ENCODE data around the gene MACROD2. TPM values are rescaled to one million over a fixed set of nuclear protein-coding genes. Genes with fewer than 3 reads are reported as not detected.

The MACROD2 gene
- total RNA-seq, 1 experiment from 2014 or later = 1.6 TPM

DNA sequence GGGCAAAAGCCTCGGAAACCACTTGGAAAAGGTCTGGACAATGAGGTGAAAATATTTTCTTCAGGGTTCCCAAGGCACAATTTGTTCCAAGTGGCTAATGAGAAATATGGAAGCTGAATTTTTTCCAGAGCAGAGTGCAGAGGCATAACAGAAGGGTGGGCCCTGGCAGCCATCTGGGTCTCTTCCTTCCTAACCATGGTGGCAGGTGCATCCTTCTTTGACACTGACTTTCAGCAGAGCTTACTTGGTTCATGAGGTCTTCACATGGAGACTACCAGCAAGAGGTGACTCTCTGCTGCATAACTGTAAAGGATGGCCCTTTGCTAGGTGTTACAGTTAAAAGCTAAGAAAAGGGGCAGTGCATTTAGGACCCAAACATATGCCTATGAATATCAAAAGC is 2055.1 kb downstream of the MACROD2 start:
- no CpG with 5 or more reads among the region's 1 CpG for WGBS (ENCODE audit: extremely low coverage, insufficient read length, low lambda C conversion rate)
- Histone ChIP-seq H4K5ac (ENCODE audit: insufficient read length, low read depth, low read length) (no peak overlapping the region), H2AFZ (ENCODE audit: low read length) (no peak overlapping the region), H2BK5ac (ENCODE audit: insufficient read length, low read length) (no peak overlapping the region), H3T11ph (ENCODE audit: low read length) (no peak overlapping the region), H3K4me1 (ENCODE audit: insufficient read depth, low read length) (no peaks in the 10 kb centered on the region), H3K14ac (ENCODE audit: insufficient read depth, low read length) (no peak overlapping the region), H3K27ac (ENCODE audit: insufficient read length, low read depth, low read length) (no peak overlapping the region), H3K23ac (ENCODE audit: insufficient read length, low read depth, low read length) (no peak overlapping the region), H4K91ac (ENCODE audit: insufficient read length, low read depth, low read length) (no peak overlapping the region), H3K18ac (ENCODE audit: insufficient read length, low read depth, low read length) (no peak overlapping the region), H3K9ac (ENCODE audit: extremely low read depth, insufficient read length, low read length) (no peak overlapping the region), H3K56ac (ENCODE audit: insufficient read length, low read depth, low read length) (no peak overlapping the region), H3K79me1 (ENCODE audit: insufficient read depth, low read depth, low read length, poor library complexity, severe bottlenecking) (no peaks in the 10 kb centered on the region), H2BK12ac (ENCODE audit: insufficient read length, low read depth, low read length) (no peak overlapping the region), H2BK20ac (ENCODE audit: low read depth, low read length, poor library complexity, severe bottlenecking) (no peak overlapping the region), H2BK15ac (ENCODE audit: low read depth, low read length) (no peak overlapping the region), H3K27me3 (ENCODE audit: insufficient read depth, low read length) (no peaks in the 10 kb centered on the region), H4K20me1 (ENCODE audit: control insufficient read depth, insufficient read depth, insufficient read length) (no peaks in the 10 kb centered on the region), H3K4me2 (ENCODE audit: insufficient read depth, insufficient read length, low read length) (no peak overlapping the region), H3K79me2 (ENCODE audit: insufficient read depth, low read length) (no peaks in the 10 kb centered on the region), H3K9me3 (ENCODE audit: control insufficient read depth, low read depth, low read length) (no peaks in the 10 kb centered on the region), H4K8ac (replicated peaks; ENCODE audit: insufficient read length, low read depth, low read length) (no peak overlapping the region), H2AK5ac (ENCODE audit: insufficient read length, low read length) (no peak overlapping the region), H3K4ac (ENCODE audit: low read depth, low read length) (no peak overlapping the region), H3K23me2 (ENCODE audit: insufficient read length, low read depth, low read length, poor library complexity, severe bottlenecking) (no peaks in the 10 kb centered on the region), H2BK120ac (ENCODE audit: low read depth, low read length, poor library complexity, severe bottlenecking) (no peak overlapping the region)
- TF ChIP-seq CTCF (conservative IDR thresholded peaks at IDR 0.05) = no peak
- H3K27ac Mint-ChIP-seq = no peak overlapping the region
- H3K9me3 Mint-ChIP-seq = no peaks in the 10 kb centered on the region
- H3K36me3 Mint-ChIP-seq (ENCODE audit: insufficient read depth in 1 of 3, low read depth in 3 of 3) = peaks cover 0 to 3% (median 0%) of the 10 kb centered on the region in 3 experiments; a peak in 1 of 7 replicates
- no peak for DNase-seq
- peaks cover 8 to 13% of the 10 kb centered on the region in 2 experiments; a peak in 3 of 4 replicates for H3K4me1 Mint-ChIP-seq
- H3K4me3 Mint-ChIP-seq = no peak overlapping the region
- no peaks in the 10 kb centered on the region for H3K27me3 Mint-ChIP-seq (ENCODE audit: low read depth)

All from H9 (cell line).